ENCODE results near the gene RAB19. TPM values are rescaled to one million over a fixed set of nuclear protein-coding genes. Genes with fewer than 3 reads are reported as not detected.
"Not testable (repeated sequence)": the region's sequence is repeated elsewhere in the genome, so short reads cannot be mapped to it uniquely, and the experiment has no call there.

The RAB19 gene
- total RNA-seq, 1 donor from 2014 or later = not detected

GRCh38 chr7:140448781-140449480, 45.1 kb downstream of the RAB19 start:
- FAIRE-seq (no peak), DNase-seq (ENCODE audit: low spot score in 2 of 2) (no peak)

GRCh38 chr7:140451716-140452115, 47.9 kb downstream of the RAB19 start:
- no peak for FAIRE-seq
- DNase-seq (ENCODE audit: low spot score in 2 of 2) = no peak

GRCh38 chr7:140453273-140453672, 49.4 kb downstream of the RAB19 start:
- FAIRE-seq (no peak), DNase-seq (ENCODE audit: low spot score in 2 of 2) (no peak)

- FAIRE-seq; DNase-seq (ENCODE audit: low spot score in 2 of 2): not testable (repeated sequence)
These were observed 50.2 kb downstream of the RAB19 start for GRCh38 chr7:140453785-140454656.

- no peak for DNase-seq (ENCODE audit: low spot score in 2 of 2)
- no peak for FAIRE-seq
These were observed 50.8 kb downstream of the RAB19 start for GRCh38 chr7:140454657-140455015.

- DNase-seq (ENCODE audit: low spot score in 2 of 2) (no peak), FAIRE-seq (no peak)
These were observed 51.9 kb downstream of the RAB19 start for GRCh38 chr7:140455743-140456142.

GRCh38 chr7:140456551-140457051, 52.7 kb downstream of the RAB19 start:
- no peak for FAIRE-seq
- DNase-seq (ENCODE audit: low spot score in 2 of 2) = no peak

GRCh38 chr7:140458201-140458600, 54.3 kb downstream of the RAB19 start:
- FAIRE-seq = no peak
- no peak for DNase-seq (ENCODE audit: low spot score in 2 of 2)

- DNase-seq (ENCODE audit: low spot score in 2 of 2) = no peak
These were observed 55.1 kb downstream of the RAB19 start for GRCh38 chr7:140458916-140459315.

GRCh38 chr7:140463111-140463510, 59.3 kb downstream of the RAB19 start:
- DNase-seq (ENCODE audit: low spot score in 2 of 2) (no peak), FAIRE-seq (no peak)

More at GRCh38 chr7:140458916-140459315, 55.1 kb downstream of the RAB19 start:
- no peak for FAIRE-seq

- FAIRE-seq (peak; percentile 26), DNase-seq (ENCODE audit: low spot score in 2 of 2) (peak in 1 of 2 donors; percentile 37)
These were observed 72.0 kb downstream of the RAB19 start for GRCh38 chr7:140475747-140476333.

- FAIRE-seq (no peak), DNase-seq (ENCODE audit: low spot score in 2 of 2) (no peak)
These were observed 72.9 kb downstream of the RAB19 start for GRCh38 chr7:140476698-140477261.

Small RNAs within 50 kb of the gene (small RNA-seq; reads per million reads assigned to genes)
- not detected for gene RNA5SP247
- gene RNA5SP248 = 6.3 reads per million, percentile 93 among the genes with 10 or more reads in this experiment

Other genes with a start within 250 kb of the RAB19 start
- 16.3 TPM for gene KDM7A, start 227.1 kb upstream of the RAB19 start, total RNA-seq
- 158 TPM for gene SLC37A3, start 5.5 kb upstream of the RAB19 start, total RNA-seq
- 113 TPM for gene MKRN1, start 75.4 kb downstream of the RAB19 start, total RNA-seq
- gene DENND2A, start 236.8 kb downstream of the RAB19 start, total RNA-seq = 25.7 TPM